ENCODE data around the gene CLASP1.

Gene CLASP1

GRCh38 chr2:121603185-121603584 is 46.1 kb downstream of the CLASP1 start:
- Histone ChIP-seq H3K9me3 (ENCODE audit: control extremely low read depth in 1 of 5, control insufficient read depth in 4 of 5, insufficient read depth in 2 of 5, low read depth in 1 of 5, low read length in 4 of 5) (peaks cover 0 to under 1% (median 0%) of the 10 kb centered on the region in 5 experiments), H3K4me1 (ENCODE audit: control extremely low read depth in 1 of 4, control insufficient read depth in 4 of 4, insufficient read depth in 4 of 4, low read length in 3 of 4) (peaks cover 7 to 10% (median 8%) of the 10 kb centered on the region in 4 experiments), H3K36me3 (ENCODE audit: control insufficient read depth in 4 of 4, insufficient read depth in 4 of 4, low read length in 3 of 4) (peaks cover 9 to 19% (median 16%) of the 10 kb centered on the region in 4 experiments), H3K27ac (ENCODE audit: insufficient read depth in 1 of 2, low read depth in 1 of 2, low read length in 2 of 2, poor library complexity in 1 of 2, severe bottlenecking in 2 of 2) (no peak overlapping the region), H3K4me3 (ENCODE audit: control insufficient read depth in 1 of 7, extremely low read depth in 1 of 7, insufficient read depth in 4 of 7, low read depth in 2 of 7, low read length in 6 of 7) (no peak overlapping the region), H3K27me3 (replicated peaks in 2 of 5; ENCODE audit: control insufficient read depth in 4 of 5, insufficient read depth in 5 of 5, low read length in 4 of 5) (no peaks in the 10 kb centered on the region)
- DNase-seq: no peak
- WGBS (ENCODE audit: insufficient coverage): no CpG with 5 or more reads among the region's 1 CpG
- ChIA-PET CTCF (interaction anchor here (1.4 kb wide), 1 partner anchor 11 kb away, joined by 4 read pairs; no protein-coding TSS in a partner anchor), POLR2A (no interaction called here)

- CTCF ChIA-PET: no interaction called here
- peaks cover 4 to 8% (median 7%) of the 10 kb centered on the region in 4 experiments for H3K36me3 ChIP-seq (ENCODE audit: control insufficient read depth in 4 of 4, insufficient read depth in 4 of 4, low read length in 3 of 4)
- H3K4me1 ChIP-seq (ENCODE audit: control extremely low read depth in 1 of 4, control insufficient read depth in 4 of 4, insufficient read depth in 4 of 4, low read length in 3 of 4): peaks cover 14 to 33% (median 23%) of the 10 kb centered on the region in 4 experiments
- peak in 2 of 3 donors; percentile 33 to 48 for DNase-seq
- H3K4me3 ChIP-seq (ENCODE audit: control insufficient read depth in 1 of 7, extremely low read depth in 1 of 7, insufficient read depth in 4 of 7, low read depth in 2 of 7, low read length in 6 of 7): no peak overlapping the region
- H3K27me3 ChIP-seq (replicated peaks in 2 of 5; ENCODE audit: control insufficient read depth in 4 of 5, insufficient read depth in 5 of 5, low read length in 4 of 5): no peaks in the 10 kb centered on the region
- POLR2A ChIA-PET: interaction anchor here (0.6 kb wide), 1 partner anchor 59 kb away, joined by 4 read pairs; no protein-coding TSS in a partner anchor
- H3K27ac ChIP-seq (ENCODE audit: insufficient read depth in 1 of 2, low read depth in 1 of 2, low read length in 2 of 2, poor library complexity in 1 of 2, severe bottlenecking in 2 of 2): no peak overlapping the region
- H3K9me3 ChIP-seq (ENCODE audit: control extremely low read depth in 1 of 5, control insufficient read depth in 4 of 5, insufficient read depth in 2 of 5, low read depth in 1 of 5, low read length in 4 of 5): no peaks in the 10 kb centered on the region
These were observed 49.2 kb downstream of the CLASP1 start for GRCh38 chr2:121599963-121600651.

GRCh38 chr2:121598087-121598486 is 51.2 kb downstream of the CLASP1 start:
- POLR2A ChIA-PET: interaction anchor here (1.0 kb wide), 1 partner anchor 52 kb away, joined by 3 read pairs; no protein-coding TSS in a partner anchor
- Histone ChIP-seq H3K4me3 (ENCODE audit: control insufficient read depth in 1 of 7, extremely low read depth in 1 of 7, insufficient read depth in 4 of 7, low read depth in 2 of 7, low read length in 6 of 7) (no peak overlapping the region), H3K27me3 (replicated peaks in 2 of 5; ENCODE audit: control insufficient read depth in 4 of 5, insufficient read depth in 5 of 5, low read length in 4 of 5) (no peaks in the 10 kb centered on the region), H3K27ac (ENCODE audit: insufficient read depth in 1 of 2, low read depth in 1 of 2, low read length in 2 of 2, poor library complexity in 1 of 2, severe bottlenecking in 2 of 2) (no peak overlapping the region), H3K9me3 (ENCODE audit: control extremely low read depth in 1 of 5, control insufficient read depth in 4 of 5, insufficient read depth in 2 of 5, low read depth in 1 of 5, low read length in 4 of 5) (no peaks in the 10 kb centered on the region), H3K4me1 (ENCODE audit: control extremely low read depth in 1 of 4, control insufficient read depth in 4 of 4, insufficient read depth in 4 of 4, low read length in 3 of 4) (peaks cover 14 to 33% (median 23%) of the 10 kb centered on the region in 4 experiments), H3K36me3 (ENCODE audit: control insufficient read depth in 4 of 4, insufficient read depth in 4 of 4, low read length in 3 of 4) (peaks cover 0 to 4% (median 3%) of the 10 kb centered on the region in 4 experiments)
- no CpG with 5 or more reads among the region's 2 CpGs for WGBS (ENCODE audit: insufficient coverage)
- CTCF ChIA-PET: interaction anchor here (1.2 kb wide), 1 partner anchor 121 kb away, joined by 3 read pairs; no protein-coding TSS in a partner anchor
- no peak for DNase-seq

GRCh38 chr2:121596221-121597080 is 52.8 kb downstream of the CLASP1 start:
- POLR2A ChIA-PET: interaction anchor here (0.6 to 2.0 kb wide), 4 partner anchors 42 to 121 kb away, joined by 4 to 8 read pairs (median 6); partner anchors contain the start of gene RNU4ATAC
- DNase-seq: peak; percentile 71 to 89 (median 86)
- Histone ChIP-seq H3K27ac (ENCODE audit: insufficient read depth in 1 of 2, low read depth in 1 of 2, low read length in 2 of 2, poor library complexity in 1 of 2, severe bottlenecking in 2 of 2) (peak overlapping the region; percentile 62 to 82), H3K4me3 (ENCODE audit: control insufficient read depth in 1 of 7, extremely low read depth in 1 of 7, insufficient read depth in 4 of 7, low read depth in 2 of 7, low read length in 6 of 7) (peak overlapping the region in 6 of 7 experiments; percentile 42 to 77 (median 54)), H3K9me3 (ENCODE audit: control extremely low read depth in 1 of 5, control insufficient read depth in 4 of 5, insufficient read depth in 2 of 5, low read depth in 1 of 5, low read length in 4 of 5) (no peaks in the 10 kb centered on the region), H3K36me3 (ENCODE audit: control insufficient read depth in 4 of 4, insufficient read depth in 4 of 4, low read length in 3 of 4) (peaks cover 0 to 3% (median under 1%) of the 10 kb centered on the region in 4 experiments), H3K27me3 (replicated peaks in 2 of 5; ENCODE audit: control insufficient read depth in 4 of 5, insufficient read depth in 5 of 5, low read length in 4 of 5) (no peaks in the 10 kb centered on the region), H3K4me1 (ENCODE audit: control extremely low read depth in 1 of 4, control insufficient read depth in 4 of 4, insufficient read depth in 4 of 4, low read length in 3 of 4) (peaks cover 14 to 34% (median 23%) of the 10 kb centered on the region in 4 experiments)
- CTCF ChIA-PET: interaction anchor here (1.0 to 2.7 kb wide), 12 partner anchors 10 to 122 kb away, joined by 3 to 10 read pairs (median 4); no protein-coding TSS in a partner anchor
- WGBS (ENCODE audit: insufficient coverage): 31% methylated on average over 6 of the region's 11 CpGs

GRCh38 chr2:121595012-121595891 is 54.0 kb downstream of the CLASP1 start:
- H3K27ac ChIP-seq (ENCODE audit: insufficient read depth in 1 of 2, low read depth in 1 of 2, low read length in 2 of 2, poor library complexity in 1 of 2, severe bottlenecking in 2 of 2): peak overlapping the region in 1 of 2 experiments; percentile 82
- H3K4me3 ChIP-seq (ENCODE audit: control insufficient read depth in 1 of 7, extremely low read depth in 1 of 7, insufficient read depth in 4 of 7, low read depth in 2 of 7, low read length in 6 of 7): no peak overlapping the region
- no peak for DNase-seq
- no peaks in the 10 kb centered on the region for H3K9me3 ChIP-seq (ENCODE audit: control extremely low read depth in 1 of 5, control insufficient read depth in 4 of 5, insufficient read depth in 2 of 5, low read depth in 1 of 5, low read length in 4 of 5)
- H3K36me3 ChIP-seq (ENCODE audit: control insufficient read depth in 4 of 4, insufficient read depth in 4 of 4, low read length in 3 of 4): peaks cover 0 to 2% (median 0%) of the 10 kb centered on the region in 4 experiments
- ChIA-PET CTCF (interaction anchor here (0.7 to 2.7 kb wide), 9 partner anchors 9 to 124 kb away, joined by 3 to 10 read pairs (median 5); no protein-coding TSS in a partner anchor), POLR2A (interaction anchor here (1.7 to 2.0 kb wide), 2 partner anchors 55 to 65 kb away, joined by 4 to 8 read pairs; partner anchors contain the start of gene RNU4ATAC)
- no peaks in the 10 kb centered on the region for H3K27me3 ChIP-seq (replicated peaks in 2 of 5; ENCODE audit: control insufficient read depth in 4 of 5, insufficient read depth in 5 of 5, low read length in 4 of 5)
- 95% methylated on average over 4 of the region's 6 CpGs for WGBS (ENCODE audit: insufficient coverage)
- peaks cover 8 to 33% (median 19%) of the 10 kb centered on the region in 4 experiments for H3K4me1 ChIP-seq (ENCODE audit: control extremely low read depth in 1 of 4, control insufficient read depth in 4 of 4, insufficient read depth in 4 of 4, low read length in 3 of 4)

- ChIA-PET POLR2A (interaction anchor here (0.6 kb wide), 1 partner anchor 58 kb away, joined by 3 read pairs; the partner anchor contains the start of gene CLASP1), CTCF (no interaction called here)
- WGBS (ENCODE audit: insufficient coverage): 92% methylated on average over 3 of the region's 3 CpGs
- Histone ChIP-seq H3K4me1 (ENCODE audit: control extremely low read depth in 1 of 4, control insufficient read depth in 4 of 4, insufficient read depth in 4 of 4, low read length in 3 of 4) (peaks cover 0 to 14% (median 5%) of the 10 kb centered on the region in 4 experiments), H3K4me3 (ENCODE audit: control insufficient read depth in 1 of 7, extremely low read depth in 1 of 7, insufficient read depth in 4 of 7, low read depth in 2 of 7, low read length in 6 of 7) (no peak overlapping the region), H3K36me3 (ENCODE audit: control insufficient read depth in 4 of 4, insufficient read depth in 4 of 4, low read length in 3 of 4) (peaks cover 5 to 9% (median 7%) of the 10 kb centered on the region in 4 experiments), H3K27ac (ENCODE audit: insufficient read depth in 1 of 2, low read depth in 1 of 2, low read length in 2 of 2, poor library complexity in 1 of 2, severe bottlenecking in 2 of 2) (no peak overlapping the region), H3K9me3 (ENCODE audit: control extremely low read depth in 1 of 5, control insufficient read depth in 4 of 5, insufficient read depth in 2 of 5, low read depth in 1 of 5, low read length in 4 of 5) (no peaks in the 10 kb centered on the region), H3K27me3 (replicated peaks in 2 of 5; ENCODE audit: control insufficient read depth in 4 of 5, insufficient read depth in 5 of 5, low read length in 4 of 5) (no peaks in the 10 kb centered on the region)
- no peak for DNase-seq
These were observed 58.1 kb downstream of the CLASP1 start for GRCh38 chr2:121591199-121591598.
